ENCODE data around the gene ETS2.

DNA sequence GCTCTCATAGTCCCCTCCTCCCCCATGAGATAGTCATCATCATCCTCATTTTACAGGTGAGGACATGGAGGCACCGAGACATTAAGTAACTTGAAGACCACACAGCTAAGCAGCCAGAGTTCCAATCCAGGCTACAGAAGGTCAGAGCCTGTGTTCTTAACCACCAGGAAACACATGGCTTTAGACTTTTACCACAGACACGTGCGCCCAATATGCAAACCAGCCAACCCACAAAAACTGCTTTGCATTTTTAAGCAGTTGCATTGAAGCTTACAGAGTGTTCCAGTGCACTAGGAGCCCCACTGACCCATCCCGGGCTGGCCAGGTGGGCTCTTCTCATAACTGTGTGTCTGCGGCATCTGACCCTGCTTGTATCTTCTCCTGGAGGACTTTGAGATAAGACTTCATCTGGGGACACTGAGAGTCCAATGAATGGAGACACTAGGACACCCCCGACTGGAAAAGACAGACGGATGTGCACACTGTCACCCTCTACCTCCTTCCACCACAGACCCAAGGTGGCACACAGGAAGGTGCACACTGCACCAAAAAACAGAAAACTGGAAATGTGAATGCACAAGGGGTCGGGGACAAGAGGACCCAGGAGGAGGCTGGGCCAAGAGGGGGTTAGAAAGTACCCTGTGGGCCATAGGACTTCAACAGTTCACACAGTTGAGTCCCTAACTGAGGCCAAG, 56.4 kb downstream of the ETS2 start:
- TF ChIP-seq, protein P1, sequence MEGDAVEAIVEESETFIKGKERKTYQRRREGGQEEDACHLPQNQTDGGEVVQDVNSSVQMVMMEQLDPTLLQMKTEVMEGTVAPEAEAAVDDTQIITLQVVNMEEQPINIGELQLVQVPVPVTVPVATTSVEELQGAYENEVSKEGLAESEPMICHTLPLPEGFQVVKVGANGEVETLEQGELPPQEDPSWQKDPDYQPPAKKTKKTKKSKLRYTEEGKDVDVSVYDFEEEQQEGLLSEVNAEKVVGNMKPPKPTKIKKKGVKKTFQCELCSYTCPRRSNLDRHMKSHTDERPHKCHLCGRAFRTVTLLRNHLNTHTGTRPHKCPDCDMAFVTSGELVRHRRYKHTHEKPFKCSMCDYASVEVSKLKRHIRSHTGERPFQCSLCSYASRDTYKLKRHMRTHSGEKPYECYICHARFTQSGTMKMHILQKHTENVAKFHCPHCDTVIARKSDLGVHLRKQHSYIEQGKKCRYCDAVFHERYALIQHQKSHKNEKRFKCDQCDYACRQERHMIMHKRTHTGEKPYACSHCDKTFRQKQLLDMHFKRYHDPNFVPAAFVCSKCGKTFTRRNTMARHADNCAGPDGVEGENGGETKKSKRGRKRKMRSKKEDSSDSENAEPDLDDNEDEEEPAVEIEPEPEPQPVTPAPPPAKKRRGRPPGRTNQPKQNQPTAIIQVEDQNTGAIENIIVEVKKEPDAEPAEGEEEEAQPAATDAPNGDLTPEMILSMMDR (IDR thresholded peaks at IDR 0.05): no peak
- TF ChIP-seq ZFX (IDR thresholded peaks at IDR 0.05; ENCODE audit: borderline replicate concordance): no peak
